ENCODE results near the gene BAX.

- TF ChIP-seq CTCF (IDR thresholded peaks at IDR 0.05) (peak; percentile 78 to 93 (median 87)), POLR2A (IDR thresholded peaks at IDR 0.05) (no peak)
Measured at GRCh38 chr19:48970923-48971395, 16.3 kb downstream of the BAX start.
